ENCODE data around the gene FOLR3.
A peak's percentile ranks its signal among the peaks of the same experiment; 100 is the strongest.
"Not testable (repeated sequence)": the region's sequence is repeated elsewhere in the genome, so short reads cannot be mapped to it uniquely, and the experiment has no call there.

The FOLR3 gene

DNA sequence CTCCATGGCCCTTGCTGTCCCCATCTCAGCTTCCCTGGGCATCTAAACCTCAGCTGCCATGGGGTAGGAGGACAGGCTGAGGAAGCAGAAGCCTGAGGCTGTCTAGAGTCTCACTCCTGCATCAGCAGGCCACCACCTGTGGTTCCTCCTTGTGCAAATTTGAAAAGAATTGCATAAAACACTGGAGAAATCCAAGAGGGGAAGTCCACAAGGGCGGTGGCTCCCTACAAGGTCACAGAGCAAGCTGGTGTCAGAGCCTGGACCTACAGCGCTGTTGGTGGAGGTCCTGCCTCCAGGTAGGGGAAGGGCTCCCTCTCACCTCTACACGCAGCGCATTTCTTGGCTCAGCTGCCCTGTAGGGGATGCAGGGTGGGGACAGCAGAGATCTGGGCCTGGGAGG is at the start of gene FOLR3:
TSS of gene FOLR3 (plus strand) at position 253 of the 400 bp plus-strand sequence. CDS start 228 bp downstream, outside the sequence.
- not testable (repeated sequence) for FAIRE-seq; DNase-seq (ENCODE audit: insufficient read length, low spot score)

DNA sequence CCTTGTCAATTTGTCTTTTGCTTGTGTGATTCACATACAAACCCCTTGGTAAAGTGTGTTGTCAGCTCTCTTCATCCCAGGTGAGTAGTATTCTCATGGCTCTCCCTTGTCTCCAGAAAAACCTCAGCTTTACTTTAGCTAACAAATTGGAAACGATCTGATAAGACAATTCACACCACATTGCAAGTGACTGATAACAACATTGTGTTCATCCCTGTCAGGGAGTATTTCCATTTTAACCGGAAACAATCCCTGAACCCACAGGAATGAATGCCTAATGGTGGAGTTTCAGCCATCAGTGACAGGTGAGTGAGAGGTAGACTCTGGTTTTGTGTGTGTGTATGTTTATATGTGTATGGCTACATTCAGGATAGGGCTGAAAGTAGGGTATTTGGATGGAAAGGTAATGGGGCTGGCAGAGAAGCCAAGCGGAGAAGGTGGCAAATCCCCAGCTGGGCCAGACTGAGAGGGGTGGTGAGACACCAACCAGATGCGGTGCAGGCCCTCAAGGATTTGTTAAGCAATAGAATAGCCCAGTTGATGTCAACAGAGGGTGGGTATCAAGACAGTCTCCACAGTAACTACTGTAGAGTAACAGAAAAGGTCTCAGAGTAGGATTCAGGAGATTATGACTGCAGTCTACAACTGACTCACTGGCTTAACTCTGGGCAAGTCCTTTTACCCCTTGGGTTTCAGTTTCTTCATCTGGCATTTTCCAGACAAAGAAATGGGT is 47.3 kb upstream of the FOLR3 start:
- DNase-seq (ENCODE audit: insufficient read length, low spot score) (no peak), FAIRE-seq (no peak)

DNA sequence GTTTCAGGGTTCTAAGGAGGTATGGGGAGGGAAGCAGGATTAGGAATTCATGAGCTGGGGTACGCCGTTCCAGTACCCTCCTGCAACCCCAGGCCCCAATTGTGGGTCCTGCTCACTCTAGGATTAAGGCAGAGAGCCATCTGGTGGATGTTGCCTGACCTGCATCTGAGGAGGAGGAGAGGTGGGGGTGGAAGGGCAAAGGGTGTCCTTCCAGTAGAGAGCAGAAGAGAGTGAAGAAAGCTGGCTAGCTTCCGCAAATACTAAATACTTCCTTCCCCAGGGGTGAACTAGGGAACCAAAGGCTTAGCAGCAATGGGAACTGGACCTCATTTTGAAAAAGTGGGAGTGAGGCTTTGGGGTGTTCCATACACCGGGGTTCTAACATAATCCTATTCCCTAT is 44.2 kb upstream of the FOLR3 start:
- DNase-seq (ENCODE audit: insufficient read length, low spot score) = peak; percentile 54
- FAIRE-seq = peak; percentile 84

DNA sequence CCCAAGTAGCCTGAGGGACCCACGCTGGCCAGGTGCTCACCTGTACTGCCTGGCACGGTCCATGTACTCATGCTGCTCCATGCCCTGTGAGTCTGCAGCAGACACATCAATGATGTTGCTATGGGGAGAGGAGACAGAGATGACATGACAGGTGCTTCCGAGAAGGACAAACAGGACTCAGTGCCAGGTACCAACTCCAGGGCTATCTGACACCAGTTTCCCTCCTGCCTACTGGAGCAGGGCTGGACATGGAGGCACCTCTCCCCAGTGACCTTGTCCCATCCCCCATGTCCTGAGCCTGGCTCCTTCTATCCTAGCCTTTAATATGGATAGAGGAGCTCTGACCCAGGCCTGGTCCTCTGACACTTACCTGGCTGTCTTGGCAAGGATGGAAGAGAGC is 36.8 kb upstream of the FOLR3 start:
- FAIRE-seq (no peak), DNase-seq (ENCODE audit: insufficient read length, low spot score) (no peak)

DNA sequence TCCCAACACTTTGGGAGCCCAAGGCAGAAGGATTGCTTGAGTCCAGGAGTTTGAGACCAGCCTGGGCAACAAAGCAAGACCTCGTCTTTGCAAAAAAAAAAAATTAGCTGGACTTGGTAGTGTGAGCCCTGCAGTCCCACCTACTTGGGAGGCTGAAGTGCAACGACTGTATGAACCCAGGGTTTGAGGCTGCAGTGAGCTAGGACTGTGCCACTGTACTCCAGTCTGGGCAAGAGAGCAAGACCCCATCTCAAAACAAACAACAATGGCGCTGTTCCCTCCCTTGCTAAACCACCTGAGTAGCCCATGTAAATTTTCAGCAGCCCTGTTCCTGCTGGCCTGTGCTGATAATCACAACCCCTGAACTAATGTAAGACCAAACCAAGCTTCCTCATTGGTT is 35.5 kb upstream of the FOLR3 start:
- FAIRE-seq = no peak
- DNase-seq (ENCODE audit: insufficient read length, low spot score) = no peak

DNA sequence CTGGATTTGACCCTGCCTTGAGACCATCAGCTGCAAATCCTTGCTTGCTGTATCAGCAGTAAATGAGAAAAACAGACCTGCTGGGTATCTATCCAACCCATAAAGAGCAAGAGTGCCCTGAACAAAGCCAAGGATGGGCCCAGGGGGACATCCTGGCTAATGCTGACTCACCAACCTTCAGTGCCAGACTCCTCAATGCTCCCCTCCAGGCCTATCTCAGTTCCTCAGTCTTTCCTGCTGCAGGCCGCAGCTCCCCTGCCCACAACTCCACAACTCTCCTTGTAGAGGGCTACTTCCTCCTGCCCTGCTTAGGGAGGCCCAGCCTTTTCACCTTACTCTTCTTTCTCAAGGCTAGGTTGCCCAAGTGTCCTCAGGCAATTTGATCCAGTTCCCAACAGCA is 35.1 kb upstream of the FOLR3 start:
- no peak for FAIRE-seq
- DNase-seq (ENCODE audit: insufficient read length, low spot score) = no peak

- peak; percentile 45 for FAIRE-seq
- DNase-seq (ENCODE audit: insufficient read length, low spot score) = no peak
Measured at GRCh38 chr11:72102162-72102561, 33.4 kb upstream of the FOLR3 start.

DNA sequence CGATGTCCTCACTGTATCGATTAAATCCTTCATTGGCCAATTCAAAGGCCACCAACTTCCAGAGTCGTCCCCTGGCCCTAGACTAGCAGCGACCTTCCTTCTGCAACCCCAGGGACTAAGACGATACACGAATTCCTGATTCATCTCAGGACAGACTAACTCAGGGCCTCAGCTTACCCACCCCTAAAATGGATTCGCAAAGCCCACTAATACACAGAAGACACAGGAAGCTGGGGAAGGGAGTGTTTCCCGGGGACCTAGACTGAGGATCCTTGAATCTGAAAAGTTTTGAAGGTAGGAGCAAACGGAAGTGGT is 32.9 kb upstream of the FOLR3 start:
- DNase-seq (ENCODE audit: insufficient read length, low spot score) (no peak), FAIRE-seq (peak; percentile 74)

- DNase-seq (ENCODE audit: insufficient read length, low spot score) (peak; percentile 79), FAIRE-seq (peak; percentile 96)
Measured at GRCh38 chr11:72102946-72103753, 32.4 kb upstream of the FOLR3 start, which contains the start of gene LAMTOR1. Gene LAMTOR1 (minus strand): TSS chr11:72103297. CDS start chr11:72103224, 73 bp downstream.

- FAIRE-seq (no peak), DNase-seq (ENCODE audit: insufficient read length, low spot score) (no peak)
Measured at GRCh38 chr11:72103754-72104167, 31.8 kb upstream of the FOLR3 start.

DNA sequence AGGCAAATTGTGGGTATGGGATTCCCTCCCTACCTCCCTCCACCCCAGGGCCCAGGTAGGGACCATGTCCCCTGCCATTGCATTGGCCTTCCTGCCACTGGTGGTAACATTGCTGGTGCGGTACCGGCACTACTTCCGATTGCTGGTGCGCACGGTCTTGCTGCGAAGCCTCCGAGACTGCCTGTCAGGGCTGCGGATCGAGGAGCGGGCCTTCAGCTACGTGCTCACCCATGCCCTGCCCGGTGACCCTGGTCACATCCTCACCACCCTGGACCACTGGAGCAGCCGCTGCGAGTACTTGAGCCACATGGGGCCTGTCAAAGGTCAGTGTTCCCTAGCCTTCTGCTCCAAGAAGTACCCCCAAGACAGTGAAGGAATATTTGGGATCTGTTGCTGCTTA is 29.6 kb upstream of the FOLR3 start, which contains the start of gene TOMT:
TSS of gene TOMT (plus strand) at position 37 of the 400 bp plus-strand sequence. CDS start at position 65, 28 bp downstream.
- FAIRE-seq (no peak), DNase-seq (ENCODE audit: insufficient read length, low spot score) (no peak)

- FAIRE-seq (no peak), DNase-seq (ENCODE audit: insufficient read length, low spot score) (no peak)
Measured at GRCh38 chr11:72111300-72112142, 24.0 kb upstream of the FOLR3 start.

- FAIRE-seq = peak; percentile 99
Measured at GRCh38 chr11:72112143-72112977, 23.2 kb upstream of the FOLR3 start, which contains the start of gene ANAPC15. Gene ANAPC15 (minus strand): TSS chr11:72112695. CDS start chr11:72111276, 1,419 bp downstream.

DNA sequence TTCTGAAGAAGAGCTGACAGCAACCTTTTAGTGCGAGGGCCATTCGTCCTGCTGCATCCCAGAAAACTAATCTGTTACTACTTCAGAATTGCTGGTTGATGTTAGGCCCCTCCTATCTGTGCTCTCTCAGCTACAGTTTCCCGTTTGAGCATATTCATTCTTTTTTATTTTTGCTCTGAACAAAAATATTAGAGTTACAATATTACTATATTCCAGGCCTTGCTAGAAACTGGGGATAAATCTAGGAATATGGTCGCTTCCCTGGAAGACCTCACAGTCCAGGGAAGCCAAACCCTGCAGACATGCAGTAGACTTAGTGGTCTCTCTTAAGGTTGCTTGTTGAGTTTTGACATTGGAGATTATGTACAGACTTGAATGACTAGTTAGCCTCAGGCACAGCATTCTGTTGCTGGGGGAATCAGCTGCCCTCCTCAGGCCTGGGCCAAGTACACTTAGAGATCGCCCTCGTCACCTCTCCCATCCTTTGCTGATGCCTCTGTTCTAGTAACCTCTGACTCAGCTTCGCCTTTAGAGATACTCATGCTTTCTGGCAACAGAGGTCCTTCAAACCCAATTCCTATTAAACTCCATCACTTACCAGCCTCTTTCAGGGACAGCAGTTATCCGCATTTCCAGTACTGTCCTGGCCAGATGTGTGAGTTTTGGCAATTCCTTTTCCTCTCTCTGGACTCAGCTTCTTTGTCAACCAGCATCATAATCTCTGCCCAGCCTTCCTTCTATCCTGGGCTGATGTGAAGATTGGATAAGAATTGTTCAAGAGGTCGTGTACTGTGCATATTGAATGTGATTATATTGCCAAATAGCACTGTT is 22.3 kb upstream of the FOLR3 start:
- no peak for DNase-seq (ENCODE audit: insufficient read length, low spot score)
- no peak for FAIRE-seq

More at GRCh38 chr11:72112143-72112977, 23.2 kb upstream of the FOLR3 start, which contains the start of gene ANAPC15:
- DNase-seq (ENCODE audit: insufficient read length, low spot score) = peak; percentile 79

DNA sequence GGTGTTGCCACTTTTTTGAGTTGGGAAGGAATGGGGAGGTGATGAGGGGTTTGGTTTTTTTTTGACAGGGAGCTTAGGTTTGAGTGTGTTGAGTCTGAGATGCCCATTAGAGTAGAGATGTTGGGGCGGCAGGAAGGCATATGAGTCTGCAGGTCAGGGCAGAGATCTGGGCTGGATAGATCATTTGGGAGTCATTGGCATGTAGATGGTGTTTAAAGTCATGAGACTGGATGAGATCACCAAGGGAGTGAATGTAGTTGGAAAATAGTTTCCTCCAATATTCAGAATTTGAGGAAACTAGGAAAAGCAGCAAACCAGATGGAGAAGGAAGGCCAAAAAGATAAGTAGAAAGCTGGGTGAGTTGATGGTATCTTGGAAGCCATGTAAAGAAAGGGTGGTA is 21.0 kb upstream of the FOLR3 start:
- DNase-seq (ENCODE audit: insufficient read length, low spot score) (no peak), FAIRE-seq (no peak)

DNA sequence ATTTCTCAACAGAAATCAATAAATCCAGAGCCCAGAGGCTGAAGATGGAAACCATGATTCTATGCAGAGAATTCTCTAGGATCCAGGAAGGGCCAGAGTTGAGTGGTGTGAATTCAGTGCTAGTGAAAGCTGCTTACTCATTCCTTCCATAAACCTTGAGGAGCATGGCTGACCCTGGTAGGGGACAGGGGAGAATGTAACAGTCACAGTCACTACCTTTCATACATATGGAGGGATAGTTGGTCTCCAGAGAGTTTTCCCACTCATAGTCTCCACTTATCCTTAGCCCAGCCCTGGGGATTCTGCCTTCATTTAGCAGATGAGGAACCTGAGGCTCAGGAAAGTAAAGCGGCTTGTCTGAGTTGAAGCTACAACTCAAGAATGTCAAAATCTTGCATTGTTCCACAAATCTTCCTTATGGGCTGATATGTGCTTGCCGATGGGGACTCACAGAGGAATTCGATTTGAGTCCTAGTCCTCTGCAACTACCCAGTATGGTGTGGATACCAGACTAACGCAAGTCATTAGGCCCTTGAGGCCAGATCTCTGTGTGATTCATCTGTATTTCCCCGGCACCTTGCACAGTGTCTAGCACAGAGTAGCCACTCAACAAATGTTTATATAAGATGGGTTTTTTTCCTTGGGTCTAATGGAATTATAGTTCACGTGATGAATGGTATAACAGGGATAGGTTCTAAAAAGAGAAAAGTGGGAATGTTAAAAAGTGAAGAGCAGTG is 19.3 kb upstream of the FOLR3 start:
- no peak for DNase-seq (ENCODE audit: insufficient read length, low spot score)
- FAIRE-seq = no peak

GRCh38 chr11:72119198-72119597 is 16.3 kb upstream of the FOLR3 start:
- FAIRE-seq (no peak), DNase-seq (ENCODE audit: insufficient read length, low spot score) (no peak)

- no peak for DNase-seq (ENCODE audit: insufficient read length, low spot score)
- FAIRE-seq = no peak
Measured at GRCh38 chr11:72120930-72121329, 14.6 kb upstream of the FOLR3 start.
